ACC112 (cell line): ENCODE measurements around the gene RCOR1.

ENCODE experiments used
- H2AFZ ChIP-seq: fragments of 200-600 bp; sonication (generic); one replicate; pipeline ENCODE4 v1.6.0; 2017; ENCODE audit warnings: antibody characterized with exemption, low read length; ENCODE audit not compliant: unreplicated experiment
- H3K27ac ChIP-seq: fragments of 200-600 bp; sonication (generic); 2 replicates; pipeline ENCODE4 v1.5.1; 2014; ENCODE audit warnings: low read depth, mild to moderate bottlenecking, antibody characterized with exemption, low read length, moderate library complexity
- H3K27me3 ChIP-seq: fragments of 200-600 bp; sonication (generic); 2 replicates; pipeline ENCODE4 v1.6.1; 2014; ENCODE audit warnings: mild to moderate bottlenecking, antibody characterized with exemption, low read length, moderate library complexity, mixed read lengths; ENCODE audit not compliant: insufficient read depth
- H3K36me3 ChIP-seq: fragments of 200-600 bp; sonication (generic); 2 replicates; pipeline ENCODE4 v1.6.1; 2016; ENCODE audit warnings: mild to moderate bottlenecking, antibody characterized with exemption, low read length, moderate library complexity, mixed read lengths; ENCODE audit not compliant: insufficient read depth
- H3K4me1 ChIP-seq: fragments of 200-600 bp; sonication (generic); one replicate; pipeline ENCODE4 v1.6.1; 2016; ENCODE audit warnings: low read length, mixed read lengths; ENCODE audit not compliant: insufficient read depth, unreplicated experiment, control insufficient read depth
- H3K4me3 ChIP-seq: fragments of 200-600 bp; sonication (generic); 2 replicates; pipeline ENCODE4 v1.5.1; 2014; ENCODE audit warnings: mild to moderate bottlenecking, low read depth, low read length
- H3K79me2 ChIP-seq: fragments of 200-600 bp; sonication (generic); one replicate; pipeline ENCODE4 v1.6.0; 2016; ENCODE audit warnings: low read length; ENCODE audit not compliant: control insufficient read depth, unreplicated experiment, insufficient read depth

Gene RCOR1

DNA sequence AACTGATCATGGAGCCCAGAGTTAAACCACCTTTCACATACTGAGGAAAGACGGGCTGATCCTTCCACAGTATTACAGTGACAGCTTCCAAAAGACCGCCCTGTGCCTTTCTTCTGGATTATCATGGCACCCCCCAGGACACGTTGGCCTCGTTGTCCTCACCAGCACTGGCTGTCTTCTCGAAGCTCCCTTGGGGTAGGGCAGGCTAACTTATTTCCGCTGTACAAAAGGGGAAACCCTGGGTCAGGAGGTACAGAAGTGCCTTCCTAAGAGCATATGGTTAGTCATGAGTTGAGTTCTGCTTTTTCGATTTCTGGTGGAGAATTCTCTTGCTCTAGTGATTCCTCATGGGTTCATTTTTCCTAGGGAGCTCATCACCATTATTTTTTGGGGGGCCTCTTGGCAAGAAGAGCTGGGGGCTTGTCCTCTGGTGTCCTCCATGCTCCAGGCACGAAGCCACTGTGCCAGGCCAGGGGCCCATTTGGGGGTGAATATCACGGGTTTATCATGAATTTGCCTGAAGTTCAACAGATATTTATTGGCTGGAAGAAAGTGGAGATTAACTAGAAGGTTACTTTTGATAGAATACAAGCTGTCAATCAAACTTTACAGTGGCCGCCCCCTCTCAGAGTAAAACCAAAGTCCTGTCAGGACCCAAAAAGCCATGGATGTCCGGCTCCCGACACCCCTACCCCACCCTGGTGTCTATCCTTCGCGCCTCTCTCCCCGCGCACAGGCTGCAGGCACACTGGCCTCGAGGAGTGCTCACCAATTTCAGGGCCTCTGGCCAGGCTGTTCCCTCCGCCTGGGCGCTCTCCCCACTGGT lies 176.0 kb downstream of the RCOR1 start:
- H3K79me2 ChIP-seq = no peaks in the 10 kb centered on the region
- H2AFZ ChIP-seq = no peak overlapping the region
- no peak overlapping the region for H3K27ac ChIP-seq

DNA sequence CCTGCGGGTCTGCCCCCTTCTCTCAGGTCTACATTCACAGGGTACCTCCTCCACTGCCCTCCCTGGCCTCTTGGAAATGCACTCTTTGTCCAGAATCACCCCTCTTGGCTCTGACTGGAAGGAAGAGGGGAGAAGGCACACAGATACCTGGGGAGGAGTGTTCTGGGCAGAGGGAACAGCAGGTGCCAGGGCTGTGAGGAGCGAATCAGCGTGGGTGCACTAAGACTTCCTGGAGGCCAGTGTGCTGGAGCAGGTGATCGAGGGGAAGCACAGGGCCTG lies 176.5 kb downstream of the RCOR1 start:
- H3K79me2 ChIP-seq = no peaks in the 10 kb centered on the region
- no peak overlapping the region for H2AFZ ChIP-seq
- H3K4me3 ChIP-seq = no peak overlapping the region
- H3K4me1 ChIP-seq = no peaks in the 10 kb centered on the region
- H3K27me3 ChIP-seq = peaks cover 3% of the 10 kb centered on the region
- H3K27ac ChIP-seq = no peak overlapping the region
- H3K36me3 ChIP-seq = no peaks in the 10 kb centered on the region

More for the DNA sequence above, 176.0 kb downstream of the RCOR1 start:
- Histone ChIP-seq H3K4me1 (no peaks in the 10 kb centered on the region), H3K4me3 (no peak overlapping the region), H3K27me3 (peaks cover 3% of the 10 kb centered on the region), H3K36me3 (no peaks in the 10 kb centered on the region)

DNA sequence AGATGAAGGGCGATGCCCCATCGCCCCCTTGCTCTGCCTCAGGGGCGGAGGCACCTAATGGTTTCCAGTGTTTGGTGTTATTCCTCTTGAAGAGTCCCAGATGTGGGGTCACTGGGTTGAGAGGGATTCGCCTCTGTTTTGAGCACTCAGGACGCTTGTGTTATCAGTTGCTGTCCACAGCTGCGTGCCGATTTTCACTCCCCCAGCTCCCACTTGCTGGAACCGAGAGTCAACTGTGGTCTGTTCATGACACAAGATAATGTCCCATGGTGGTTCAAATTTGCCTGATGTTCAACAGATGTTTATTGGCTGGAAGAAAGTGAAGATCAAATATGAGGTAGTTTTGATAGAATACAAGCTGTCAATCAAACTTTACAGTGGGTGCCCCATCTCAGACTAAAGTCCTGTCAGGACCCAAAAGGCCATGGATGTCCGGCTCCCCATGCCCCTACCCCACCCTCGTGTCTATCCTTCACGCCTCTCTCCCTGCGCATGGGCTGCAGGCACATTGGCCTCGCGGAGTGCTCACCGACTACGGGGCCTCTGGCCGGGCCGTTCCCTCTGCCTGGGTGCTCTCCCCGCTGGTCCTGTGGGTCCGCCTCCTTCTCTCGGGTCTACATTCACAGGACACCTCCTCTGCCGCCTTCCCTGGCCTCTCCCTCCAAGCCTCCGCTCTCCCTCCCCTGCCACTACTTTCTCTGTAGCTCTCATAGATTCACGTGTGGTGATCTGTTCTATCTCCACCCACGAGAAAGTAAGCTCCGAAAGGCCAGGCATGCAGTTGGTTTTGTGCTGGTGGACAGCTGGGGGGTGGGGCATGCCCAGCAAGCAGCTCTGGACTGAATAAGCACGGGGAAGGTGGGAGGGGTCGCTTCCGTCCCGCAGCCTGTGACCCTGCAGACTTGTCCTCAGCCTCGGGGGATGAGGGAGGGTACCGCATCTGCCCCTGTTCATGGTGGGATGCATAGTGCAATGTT lies 178.0 kb downstream of the RCOR1 start:
- Histone ChIP-seq H3K27ac (no peak overlapping the region), H3K4me3 (no peak overlapping the region), H3K79me2 (no peaks in the 10 kb centered on the region), H2AFZ (no peak overlapping the region), H3K4me1 (peaks cover 6% of the 10 kb centered on the region), H3K36me3 (no peaks in the 10 kb centered on the region), H3K27me3 (peaks cover 3% of the 10 kb centered on the region)

DNA sequence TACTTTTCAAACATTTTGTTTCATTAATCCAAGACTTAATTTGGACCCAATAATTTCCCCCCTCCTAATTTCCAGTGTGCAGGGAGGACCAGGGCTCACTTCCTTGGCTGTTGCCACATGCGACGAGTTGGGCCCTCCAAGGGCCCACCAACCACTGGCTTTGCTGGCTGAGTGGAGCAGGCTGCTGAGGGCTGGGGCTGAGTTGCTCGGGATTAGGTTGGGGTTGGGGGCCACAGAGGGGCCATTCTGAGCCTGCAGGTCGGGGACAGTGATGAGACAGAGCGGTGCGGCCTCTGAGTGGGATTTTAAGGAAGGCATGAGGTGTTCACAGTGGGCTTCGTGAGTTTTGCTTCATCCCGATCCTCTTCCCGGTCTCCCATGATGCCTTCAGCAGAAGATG lies 178.7 kb downstream of the RCOR1 start:
- Histone ChIP-seq H3K4me3 (no peak overlapping the region), H3K4me1 (peaks cover 12% of the 10 kb centered on the region), H2AFZ (no peak overlapping the region), H3K36me3 (no peaks in the 10 kb centered on the region), H3K79me2 (no peaks in the 10 kb centered on the region), H3K27ac (no peak overlapping the region), H3K27me3 (peaks cover 3% of the 10 kb centered on the region)

DNA sequence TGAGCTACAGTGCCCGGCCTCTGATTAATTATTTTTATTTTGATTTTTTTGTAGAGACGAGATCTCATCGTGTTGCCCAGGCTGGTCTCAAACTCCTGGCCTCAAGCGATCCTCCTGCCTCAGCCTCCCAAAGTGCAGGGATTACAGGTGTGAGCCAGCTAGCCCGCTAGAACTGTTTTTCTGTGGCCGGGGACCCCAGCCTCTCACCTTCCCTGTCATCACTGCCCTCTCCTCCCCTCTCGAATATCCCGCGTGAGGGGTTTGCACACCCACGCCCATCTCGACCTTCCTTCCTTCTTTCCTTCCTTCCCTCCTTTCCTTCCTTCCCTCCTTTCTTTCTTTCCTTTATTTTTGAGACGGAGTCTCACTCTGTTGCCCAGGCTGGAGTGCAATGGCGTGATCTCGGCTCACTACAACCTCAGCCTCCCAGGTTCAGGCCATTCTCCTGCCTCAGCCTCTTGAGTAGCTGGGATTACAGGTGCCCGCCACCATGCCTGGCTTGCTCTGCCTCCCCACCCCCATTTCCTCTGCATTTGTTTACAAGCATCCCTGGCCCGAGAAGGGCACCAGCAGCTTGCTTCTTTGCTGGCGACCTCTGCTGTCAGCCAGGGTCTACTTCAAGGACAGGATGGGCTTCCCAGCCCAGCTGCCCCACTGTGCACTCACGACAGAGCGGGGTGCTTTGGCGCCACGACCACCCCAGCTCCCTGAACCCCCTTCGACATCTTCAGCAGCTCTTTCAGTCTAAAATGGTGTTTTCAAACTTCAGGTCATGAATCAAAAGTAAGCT lies 180.5 kb downstream of the RCOR1 start:
- no peak overlapping the region for H3K27ac ChIP-seq
- peaks cover 3% of the 10 kb centered on the region for H3K27me3 ChIP-seq
- H3K36me3 ChIP-seq = no peaks in the 10 kb centered on the region
- no peak overlapping the region for H3K4me3 ChIP-seq
- peaks cover 3% of the 10 kb centered on the region for H3K79me2 ChIP-seq
- H3K4me1 ChIP-seq = peaks cover 19% of the 10 kb centered on the region
- no peak overlapping the region for H2AFZ ChIP-seq

DNA sequence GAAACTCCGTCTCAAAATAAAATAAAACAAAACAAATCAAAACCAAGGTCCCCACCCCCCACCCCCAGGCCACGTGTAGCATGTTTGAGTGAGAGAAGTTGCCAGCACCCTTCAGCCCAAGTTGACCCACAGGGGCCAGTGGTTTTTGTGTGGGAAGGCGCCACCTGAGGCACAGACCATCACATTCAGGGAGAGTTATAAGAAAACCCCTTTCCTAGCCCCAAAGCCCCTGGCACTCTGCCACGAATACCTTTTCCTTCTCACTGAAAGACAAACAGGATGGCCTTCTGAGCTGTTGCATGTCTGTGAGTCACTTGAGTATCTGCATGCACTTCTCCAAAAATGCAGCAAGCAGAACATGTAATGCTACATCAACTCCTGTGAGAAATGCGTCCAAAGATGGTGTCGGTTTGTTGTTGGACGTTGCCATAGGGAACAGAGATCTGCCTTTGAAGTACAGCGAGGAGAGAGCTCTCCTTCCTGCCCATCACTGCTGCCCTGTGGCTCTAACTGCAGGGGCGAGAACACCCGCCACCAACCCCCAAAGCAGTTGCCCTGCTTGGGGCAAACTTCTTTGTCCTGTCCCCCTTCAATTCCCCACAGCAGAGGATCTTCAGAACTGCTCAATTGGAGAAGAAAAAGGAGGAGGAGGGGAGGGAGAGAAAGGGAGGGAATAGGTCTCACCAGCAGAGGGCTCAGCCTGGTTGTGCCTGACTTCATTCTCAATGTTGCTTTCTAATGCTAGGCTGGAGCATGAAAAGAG lies 182.1 kb downstream of the RCOR1 start:
- H3K4me3 ChIP-seq = 0 out of 2 replicates have a peak overlapping the region, but pooled peaks have one; percentile 22
- peak overlapping the region; percentile 74 for H3K27ac ChIP-seq

DNA sequence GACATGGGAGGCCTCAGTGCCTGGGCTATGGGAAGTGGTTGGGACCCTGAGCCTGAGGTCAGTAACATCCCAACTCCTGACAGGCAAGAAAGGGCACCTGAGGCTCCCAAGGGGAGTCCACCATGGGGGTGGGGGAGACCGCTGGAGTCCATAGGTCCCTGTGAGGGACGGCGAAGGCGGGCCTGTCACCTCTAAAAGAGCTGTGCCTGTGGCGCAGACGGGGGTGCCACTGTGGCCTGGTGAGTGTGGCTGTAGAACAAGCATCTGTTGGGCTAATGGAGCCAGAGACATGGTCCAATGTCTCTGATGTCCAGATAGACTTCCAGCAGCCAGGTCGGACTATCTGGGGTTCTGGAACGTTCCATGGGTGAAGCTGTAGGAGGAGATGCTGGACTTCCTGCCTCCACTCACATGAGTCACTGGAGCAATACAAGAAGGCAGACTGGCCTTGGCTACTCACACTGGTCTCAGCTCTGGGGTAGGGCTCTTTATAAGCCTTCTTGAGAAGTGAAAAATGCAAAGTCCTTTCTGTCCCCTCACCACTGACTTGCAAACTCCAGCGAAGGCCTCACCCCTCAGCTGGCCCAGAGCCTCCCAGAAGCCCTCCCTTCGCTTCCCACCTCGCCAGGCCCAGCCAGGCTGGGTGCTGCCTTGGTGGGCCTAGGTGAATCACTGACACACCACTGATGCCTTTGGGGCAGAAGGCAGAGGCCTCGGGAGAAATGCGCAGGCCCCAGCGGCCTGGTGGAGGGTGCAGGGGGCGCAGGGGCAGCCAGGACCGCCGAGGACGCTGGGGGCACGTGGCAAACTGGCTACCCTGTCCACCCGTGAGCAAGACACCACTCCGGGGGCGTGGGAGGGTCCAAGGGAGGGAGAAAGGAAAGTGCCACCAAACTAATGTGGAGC lies 183.7 kb downstream of the RCOR1 start:
- peaks cover 36% of the 10 kb centered on the region for H3K4me1 ChIP-seq
- H3K27ac ChIP-seq = peak overlapping the region; percentile 60
- no peaks in the 10 kb centered on the region for H3K27me3 ChIP-seq
- peak overlapping the region; percentile 44; the same call in 1 of the 2 replicates for H3K4me3 ChIP-seq
- H2AFZ ChIP-seq = peak overlapping the region; percentile 72
- H3K79me2 ChIP-seq = peaks cover 34% of the 10 kb centered on the region
- H3K36me3 ChIP-seq = no peaks in the 10 kb centered on the region

More for the DNA sequence above, 182.1 kb downstream of the RCOR1 start:
- Histone ChIP-seq H3K4me1 (peaks cover 25% of the 10 kb centered on the region), H2AFZ (peak overlapping the region; percentile 39), H3K36me3 (no peaks in the 10 kb centered on the region), H3K79me2 (peaks cover 19% of the 10 kb centered on the region), H3K27me3 (no peaks in the 10 kb centered on the region)

DNA sequence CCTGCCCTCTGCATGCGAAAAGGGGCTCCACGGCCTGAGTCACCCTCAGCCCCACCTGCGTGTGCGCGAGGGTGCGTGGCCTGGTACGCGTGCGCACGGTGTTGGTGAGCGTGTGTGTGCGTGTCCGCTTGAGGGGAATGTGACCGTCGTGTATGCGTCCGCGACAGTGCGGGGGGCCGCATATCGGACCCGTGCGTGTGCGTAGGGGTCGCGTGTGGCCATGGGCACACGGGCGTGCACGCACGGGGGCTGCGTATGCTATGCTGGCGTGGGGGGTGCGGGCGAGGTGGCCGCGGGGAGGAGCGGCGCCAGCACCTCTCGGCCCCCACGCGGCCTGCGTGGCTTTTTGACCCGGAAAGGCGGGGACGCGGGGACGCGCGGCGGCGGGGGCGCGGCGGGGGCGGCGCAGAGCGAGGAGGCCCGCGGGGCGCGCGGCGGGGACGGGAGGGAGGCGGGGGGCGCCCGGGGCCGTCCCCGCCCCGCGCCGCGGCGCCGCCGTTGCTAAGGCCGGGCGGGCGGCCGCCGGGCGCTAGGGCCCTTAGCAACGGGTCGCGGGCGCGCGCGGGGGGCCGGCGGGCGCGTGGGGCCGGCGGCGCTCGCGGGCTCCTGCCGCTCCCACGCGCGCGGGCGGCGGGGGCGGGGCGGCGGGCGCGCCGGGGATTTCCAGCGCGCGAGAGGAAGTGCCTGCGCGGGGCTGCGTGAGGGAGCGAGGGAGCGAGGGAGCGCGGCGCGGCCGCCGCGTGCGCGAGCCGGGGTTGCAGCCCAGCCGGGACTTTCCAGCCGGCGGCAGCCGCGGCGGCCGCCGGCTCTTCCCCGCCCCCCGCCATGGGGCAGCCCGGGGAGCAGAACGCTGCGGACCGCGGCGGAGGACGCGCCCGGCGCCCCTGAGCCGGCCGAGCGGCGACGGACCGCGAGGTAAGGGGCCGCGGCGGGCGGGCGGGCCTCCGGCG lies 184.6 kb downstream of the RCOR1 start, which contains the start of gene TRAF3:
TRAF3 (plus strand) TSS at position 689 of the 950 bp plus-strand sequence. CDS start 92,753 bp downstream, outside the sequence.
- peaks cover 41% of the 10 kb centered on the region for H3K79me2 ChIP-seq
- H3K4me3 ChIP-seq = peak within 1 kb of the TSS; percentile 99
- H3K36me3 ChIP-seq = no peaks in the 10 kb centered on the region
- peaks cover 36% of the 10 kb centered on the region for H3K4me1 ChIP-seq
- H3K27me3 ChIP-seq = no peaks in the 10 kb centered on the region
- peak within 1 kb of the TSS; percentile 75 for H3K27ac ChIP-seq
- H2AFZ ChIP-seq = peak within 1 kb of the TSS; percentile 89
